Activated CD8-positive, alpha-beta T cell treated with anti-CD3 and anti-CD28 coated beads for 36 hours (primary cell): ENCODE results near the gene PLEKHA6. TPM values are rescaled to one million over a fixed set of nuclear protein-coding genes. Genes with fewer than 3 reads are reported as not detected.

ENCODE experiments used
- ATAC-seq: fragments of 200-7000 bp; cut with Tn5 transposase; one replicate; pipeline ENCODE4 v1.10.0; 2021; ENCODE audit warnings: mild to moderate bottlenecking, moderate library complexity
- CTCF ChIA-PET: fragments of 350-600 bp; sonication (Branson Sonifier 250); formaldehyde crosslinking; loops from one replicate; lab custom pipeline; 2021; ENCODE audit warnings: antibody characterized with exemption; lab: Charles Lee
- POLR2A ChIA-PET: fragments of 350-600 bp; sonication (Branson Sonifier 250); formaldehyde crosslinking; loops from one replicate; lab custom pipeline; 2021; ENCODE audit warnings: antibody characterized with exemption; lab: Charles Lee
- DNase-seq: peaks from one replicate; pipeline ENCODE4 v3.0.0-alpha.2; 2020
- H3K27ac Mint-ChIP-seq: one replicate; pipeline ENCODE4 v1.8.0; 2021; ENCODE audit warnings: mild to moderate bottlenecking, mixed read lengths
- H3K27me3 Mint-ChIP-seq: one replicate; pipeline ENCODE4 v1.8.0; 2021; ENCODE audit warnings: mixed read lengths
- H3K36me3 Mint-ChIP-seq: one replicate; pipeline ENCODE4 v1.8.0; 2021; ENCODE audit warnings: low read depth, mixed read lengths
- H3K4me1 Mint-ChIP-seq: one replicate; pipeline ENCODE4 v1.8.0; 2021; ENCODE audit warnings: low read depth, mixed read lengths
- H3K4me3 Mint-ChIP-seq: one replicate; pipeline ENCODE4 v1.8.0; 2021; ENCODE audit warnings: mild to moderate bottlenecking, moderate library complexity, mixed read lengths
- H3K9me3 Mint-ChIP-seq: one replicate; pipeline ENCODE4 v1.8.0; 2021; ENCODE audit warnings: mixed read lengths
- CTCF ChIP-seq: fragments of 200-600 bp; IDR thresholded peaks from one replicate; pipeline ENCODE4 v1.8.0; 2022; ENCODE audit warnings: antibody characterized with exemption, mild to moderate bottlenecking
- intact Hi-C: fragments of 100-400 bp; cut with micrococcal nuclease; formaldehyde crosslinking; loops from one replicate; pipeline ENCODE4 v1.10.0; 2022
- total RNA-seq, 2 experiments: library from RNA; stranded (reverse); gene quantifications; one replicate each; pipeline ENCODE4 v1.2.3, GENCODE V29; 2021

Gene PLEKHA6
- total RNA-seq, 2 experiments from 2014 or later, result 3.0 to 3.7 TPM

- ATAC-seq (no peak), DNase-seq (no peak)
- Mint-ChIP-seq H3K4me3 (no peak overlapping the region), H3K4me1 (peaks cover 13% of the 10 kb centered on the region), H3K27ac (no peak overlapping the region), H3K36me3 (no peaks in the 10 kb centered on the region), H3K27me3 (peaks cover 3% of the 10 kb centered on the region), H3K9me3 (no peaks in the 10 kb centered on the region)
- CTCF ChIA-PET, result interaction anchor here (1.3 to 3.0 kb wide), 2 partner anchors 11 to 181 kb away, joined by 5 to 13 read pairs; no protein-coding TSS in a partner anchor
- intact Hi-C loops, result no loop called here
- TF ChIP-seq CTCF, result no peak
- POLR2A ChIA-PET, result no interaction called here
Measured at GRCh38 chr1:204217648-204218000, 142.1 kb downstream of the PLEKHA6 start.

GRCh38 chr1:204216880-204217647, 142.7 kb downstream of the PLEKHA6 start:
- ChIA-PET POLR2A (no interaction called here), CTCF (interaction anchor here (1.3 to 5.1 kb wide), 4 partner anchors 10 to 182 kb away, joined by 5 to 41 read pairs (median 19); no protein-coding TSS in a partner anchor)
- ATAC-seq, result no peak
- no peaks in the 10 kb centered on the region for H3K36me3 Mint-ChIP-seq
- H3K27me3 Mint-ChIP-seq, result peaks cover 3% of the 10 kb centered on the region
- no peaks in the 10 kb centered on the region for H3K9me3 Mint-ChIP-seq
- no peak for TF ChIP-seq CTCF
- intact Hi-C loops, result no loop called here
- H3K27ac Mint-ChIP-seq, result no peak overlapping the region
- no peak overlapping the region for H3K4me3 Mint-ChIP-seq
- DNase-seq, result no peak
- H3K4me1 Mint-ChIP-seq, result peaks cover 13% of the 10 kb centered on the region

- intact Hi-C loops, result no loop called here
Measured at GRCh38 chr1:204216236-204216635, 143.5 kb downstream of the PLEKHA6 start.

GRCh38 chr1:204213668-204214662, 145.8 kb downstream of the PLEKHA6 start, which contains the start of gene GOLT1A:
Gene GOLT1A (minus strand): TSS chr1:204213988. CDS start chr1:204213906, 82 bp downstream.
- Mint-ChIP-seq H3K27me3 (peaks cover 3% of the 10 kb centered on the region), H3K4me1 (peaks cover 13% of the 10 kb centered on the region), H3K27ac (no peak within 1 kb of the TSS), H3K36me3 (no peaks in the 10 kb centered on the region), H3K4me3 (peak within 1 kb of the TSS; percentile 28), H3K9me3 (no peaks in the 10 kb centered on the region)
- CTCF ChIA-PET, result interaction anchor here (0.5 to 5.1 kb wide), 19 partner anchors 8 to 289 kb away, joined by 3 to 41 read pairs (median 5); partner anchors contain the start of gene PLEKHA6
- POLR2A ChIA-PET, result no interaction called here
- peak; percentile 86 for ATAC-seq
- peak; percentile 62 for TF ChIP-seq CTCF
- intact Hi-C loops, result no loop called here
- DNase-seq, result peak; percentile 67

More at GRCh38 chr1:204216236-204216635, 143.5 kb downstream of the PLEKHA6 start:
- Mint-ChIP-seq H3K9me3 (no peaks in the 10 kb centered on the region), H3K4me1 (peaks cover 13% of the 10 kb centered on the region), H3K36me3 (no peaks in the 10 kb centered on the region), H3K27me3 (peaks cover 3% of the 10 kb centered on the region), H3K4me3 (no peak overlapping the region), H3K27ac (no peak overlapping the region)
- CTCF ChIA-PET, result interaction anchor here (2.1 to 5.1 kb wide), 3 partner anchors 10 to 147 kb away, joined by 7 to 41 read pairs (median 25); no protein-coding TSS in a partner anchor
- ATAC-seq (no peak), DNase-seq (no peak)
- TF ChIP-seq CTCF, result no peak
- POLR2A ChIA-PET, result no interaction called here
